CD14-positive monocyte (primary cell): ENCODE data around the gene WIPF3. TPM values are rescaled to one million over a fixed set of nuclear protein-coding genes. Genes with fewer than 3 reads are reported as not detected.

Experiments
- DNase-seq, 3 donors: peaks; one replicate each; pipeline ENCODE4 v3.0.0-alpha.2; 2011 to 2022
- H2AFZ ChIP-seq: 2 replicates; pipeline ENCODE4 v1.6.0; 2012; ENCODE audit warnings: mild to moderate bottlenecking, low read depth, low read length, inconsistent platforms; ENCODE audit not compliant: insufficient read depth, poor library complexity, severe bottlenecking
- H3K27ac ChIP-seq, 2 donors: 1 replicate in 1 of 2; 2 replicates in 1 of 2; pipeline ENCODE4 v1.5.1; 2012 to 2013; ENCODE audit warnings: low read length in 2 of 2, control low read depth in 1 of 2, inconsistent platforms in 1 of 2, low read depth in 1 of 2, mild to moderate bottlenecking in 1 of 2
- H3K27me3 ChIP-seq, 2 donors: one replicate each; pipeline versions ENCODE4 v1.6.0 to v1.6.1; 2011 to 2013; ENCODE audit warnings: low read length in 2 of 2; ENCODE audit not compliant: control insufficient read depth in 2 of 2, insufficient read depth in 2 of 2
- H3K36me3 ChIP-seq, 2 donors: replicated peaks in 1 of 2; 1 replicate in 1 of 2; 2 replicates in 1 of 2; pipeline versions ENCODE4 v1.5.1 to v1.6.1; 2012 to 2013; ENCODE audit warnings: low read length in 2 of 2, control low read depth in 1 of 2, inconsistent platforms in 1 of 2, mild to moderate bottlenecking in 1 of 2; ENCODE audit not compliant: insufficient read depth in 2 of 2, control insufficient read depth in 1 of 2
- H3K4me1 ChIP-seq, 2 donors: 1 replicate in 1 of 2; 2 replicates in 1 of 2; pipeline versions ENCODE4 v1.5.1 to v1.6.1; 2012 to 2013; ENCODE audit warnings: low read length in 2 of 2, control low read depth in 1 of 2, inconsistent platforms in 1 of 2, mild to moderate bottlenecking in 1 of 2, moderate library complexity in 1 of 2; ENCODE audit not compliant: insufficient read depth in 2 of 2, control insufficient read depth in 1 of 2
- H3K4me2 ChIP-seq: replicated peaks from 2 replicates; pipeline ENCODE3; 2012; ENCODE audit warnings: low read length, moderate library complexity, mild to moderate bottlenecking; ENCODE audit not compliant: poor library complexity, severe bottlenecking; ENCODE audit errors: extremely low read depth
- H3K4me3 ChIP-seq, 3 experiments: fragments of 200-600 bp in 1 of 3; sonication (generic) in 1 of 3; replicated peaks in 1 of 3; 1 replicate in 2 of 3; 2 replicates in 1 of 3; pipeline ENCODE4 v1.5.1; 2011 to 2013; ENCODE audit warnings: low read length in 3 of 3, mild to moderate bottlenecking in 3 of 3, control low read depth in 2 of 3, low read depth in 2 of 3, inconsistent platforms in 1 of 3, moderate library complexity in 1 of 3
- H3K79me2 ChIP-seq: 2 replicates; pipeline ENCODE4 v1.6.0; 2012; ENCODE audit warnings: mild to moderate bottlenecking, control low read depth, inconsistent platforms, low read length, moderate library complexity; ENCODE audit not compliant: insufficient read depth
- H3K9ac ChIP-seq: 2 replicates; pipeline ENCODE4 v1.6.0; 2017; ENCODE audit warnings: low read length, mild to moderate bottlenecking; ENCODE audit not compliant: insufficient read depth, poor library complexity, severe bottlenecking
- H3K9me3 ChIP-seq, 2 donors: replicated peaks in 1 of 2; 1 replicate in 1 of 2; 2 replicates in 1 of 2; pipeline versions ENCODE4 v1.5.1 to v1.6.1; 2012 to 2013; ENCODE audit warnings: low read length in 2 of 2, control low read depth in 1 of 2; ENCODE audit not compliant: control insufficient read depth in 1 of 2, insufficient read depth in 1 of 2
- H4K20me1 ChIP-seq: 2 replicates; pipeline ENCODE4 v1.6.0; 2012; ENCODE audit warnings: mild to moderate bottlenecking, low read length, control low read depth, moderate library complexity; ENCODE audit not compliant: insufficient read depth
- H3K27ac Mint-ChIP-seq, 7 donors: one replicate each; pipeline ENCODE4 v1.8.0; 2020; ENCODE audit warnings: mild to moderate bottlenecking in 7 of 7, mixed read lengths in 7 of 7, moderate library complexity in 6 of 7, inconsistent platforms in 2 of 7
- H3K27me3 Mint-ChIP-seq, 3 donors: one replicate each; pipeline ENCODE4 v1.8.0; 2021 to 2022; ENCODE audit warnings: low read depth in 3 of 3, mild to moderate bottlenecking in 3 of 3, mixed read lengths in 3 of 3, moderate library complexity in 3 of 3, inconsistent platforms in 1 of 3
- H3K36me3 Mint-ChIP-seq, 2 donors: one replicate each; pipeline ENCODE4 v1.8.0; 2020; ENCODE audit warnings: mixed read lengths in 2 of 2, inconsistent platforms in 1 of 2, mild to moderate bottlenecking in 1 of 2
- H3K4me1 Mint-ChIP-seq: one replicate; pipeline ENCODE4 v1.8.0; 2020; ENCODE audit warnings: mild to moderate bottlenecking, mixed read lengths
- H3K4me3 Mint-ChIP-seq, 2 donors: one replicate each; pipeline ENCODE4 v1.8.0; 2020; ENCODE audit warnings: mild to moderate bottlenecking in 2 of 2, mixed read lengths in 2 of 2, moderate library complexity in 1 of 2
- H3K9me3 Mint-ChIP-seq, 7 donors: one replicate each; pipeline ENCODE4 v1.8.0; 2020 to 2022; ENCODE audit warnings: mixed read lengths in 7 of 7, mild to moderate bottlenecking in 6 of 7, moderate library complexity in 6 of 7, inconsistent platforms in 2 of 7
- WGBS: methylation state at CpG from one replicate; pipeline ENCODE4 v1.1.5; 2013; ENCODE audit warnings: missing lambda C conversion rate; ENCODE audit not compliant: insufficient coverage; 5-methylcytosine and 5-hydroxymethylcytosine counted together
- intact Hi-C, 2 donors: fragments of 100-400 bp; cut with micrococcal nuclease; formaldehyde crosslinking; loops; one replicate each; pipeline versions ENCODE4 v1.15.0 to v1.15.1; 2023
- polyA plus RNA-seq, 3 donors: library from polyadenylated mRNA; depleted of rRNA in 1 of 3; unstranded in 2 of 3; stranded (reverse) in 1 of 3; fragments of 300-500 nt in 2 of 3; fragments of >200 nt in 1 of 3; fragmentation: Illumina TruSeq in 2 of 3; gene quantifications; 1 replicate in 2 of 3; 2 replicates in 1 of 3; pipeline ENCODE4 v1.2.3, GENCODE V29; 2012 to 2021
- TF ChIP-seq, protein P1 (sequence below): fragments of 200-600 bp; IDR thresholded peaks from one replicate; pipeline ENCODE4 v1.8.0; 2022; ENCODE audit warnings: antibody characterized with exemption, mild to moderate bottlenecking

The WIPF3 gene
- polyA plus RNA-seq, 3 donors = not detected

- H3K9me3 ChIP-seq = no peaks in the 10 kb centered on the region
- no peaks in the 10 kb centered on the region for H3K36me3 Mint-ChIP-seq
- H3K4me3 ChIP-seq = no peak overlapping the region
- H3K27ac Mint-ChIP-seq = no peak overlapping the region
- H3K9me3 Mint-ChIP-seq = peaks cover 0 to 3% (median 0%) of the 10 kb centered on the region in 7 donors
- no peak overlapping the region for H3K4me2 ChIP-seq
- no peaks in the 10 kb centered on the region for H3K36me3 ChIP-seq
- no peak overlapping the region for H2AFZ ChIP-seq
- no peak overlapping the region for H3K4me3 Mint-ChIP-seq
- H3K4me1 ChIP-seq = no peaks in the 10 kb centered on the region
- intact Hi-C loops = no loop called here
- H3K4me1 Mint-ChIP-seq = no peaks in the 10 kb centered on the region
- H3K9ac ChIP-seq = no peak overlapping the region
- H3K79me2 ChIP-seq = no peaks in the 10 kb centered on the region
- peaks cover 1 to 3% (median 3%) of the 10 kb centered on the region in 3 donors for H3K27me3 Mint-ChIP-seq
- no peaks in the 10 kb centered on the region for H3K27me3 ChIP-seq
- H4K20me1 ChIP-seq = no peaks in the 10 kb centered on the region
- DNase-seq = no peak
- TF ChIP-seq, protein P1, sequence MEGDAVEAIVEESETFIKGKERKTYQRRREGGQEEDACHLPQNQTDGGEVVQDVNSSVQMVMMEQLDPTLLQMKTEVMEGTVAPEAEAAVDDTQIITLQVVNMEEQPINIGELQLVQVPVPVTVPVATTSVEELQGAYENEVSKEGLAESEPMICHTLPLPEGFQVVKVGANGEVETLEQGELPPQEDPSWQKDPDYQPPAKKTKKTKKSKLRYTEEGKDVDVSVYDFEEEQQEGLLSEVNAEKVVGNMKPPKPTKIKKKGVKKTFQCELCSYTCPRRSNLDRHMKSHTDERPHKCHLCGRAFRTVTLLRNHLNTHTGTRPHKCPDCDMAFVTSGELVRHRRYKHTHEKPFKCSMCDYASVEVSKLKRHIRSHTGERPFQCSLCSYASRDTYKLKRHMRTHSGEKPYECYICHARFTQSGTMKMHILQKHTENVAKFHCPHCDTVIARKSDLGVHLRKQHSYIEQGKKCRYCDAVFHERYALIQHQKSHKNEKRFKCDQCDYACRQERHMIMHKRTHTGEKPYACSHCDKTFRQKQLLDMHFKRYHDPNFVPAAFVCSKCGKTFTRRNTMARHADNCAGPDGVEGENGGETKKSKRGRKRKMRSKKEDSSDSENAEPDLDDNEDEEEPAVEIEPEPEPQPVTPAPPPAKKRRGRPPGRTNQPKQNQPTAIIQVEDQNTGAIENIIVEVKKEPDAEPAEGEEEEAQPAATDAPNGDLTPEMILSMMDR = no peak
- H3K27ac ChIP-seq = no peak overlapping the region
- 20% methylated on average over 1 of the region's 2 CpGs for WGBS
Observed at GRCh38 chr7:29764227-29764626, 42.1 kb upstream of the WIPF3 start.

- no peaks in the 10 kb centered on the region for H3K4me1 Mint-ChIP-seq
- Histone ChIP-seq H3K27me3 (no peaks in the 10 kb centered on the region), H3K4me1 (no peaks in the 10 kb centered on the region), H3K4me2 (no peak overlapping the region), H3K79me2 (no peaks in the 10 kb centered on the region), H3K4me3 (no peak overlapping the region), H4K20me1 (no peaks in the 10 kb centered on the region), H3K9ac (no peak overlapping the region), H3K9me3 (no peaks in the 10 kb centered on the region), H3K36me3 (no peaks in the 10 kb centered on the region), H3K27ac (no peak overlapping the region), H2AFZ (no peak overlapping the region)
- no peak for DNase-seq
- no peak overlapping the region for H3K27ac Mint-ChIP-seq
- TF ChIP-seq, protein P1 = no peak
- WGBS = 100% methylated on average over 1 of the region's 5 CpGs
- intact Hi-C loops = no loop called here
- no peaks in the 10 kb centered on the region for H3K36me3 Mint-ChIP-seq
- no peak overlapping the region for H3K4me3 Mint-ChIP-seq
- H3K27me3 Mint-ChIP-seq = peaks cover 1 to 3% (median 3%) of the 10 kb centered on the region in 3 donors
- H3K9me3 Mint-ChIP-seq = peaks cover 0 to 3% (median 0%) of the 10 kb centered on the region in 7 donors
Observed at GRCh38 chr7:29765490-29765889, 40.8 kb upstream of the WIPF3 start.
